NCI-H146 treated with DMSO at 0.1 percent for 48 hours (cell line): Measurements from ENCODE around the gene PROKR2.

Experiments
- DNase-seq: peaks from one replicate; lab custom pipeline; 2025; ENCODE audit not compliant: unreplicated experiment; lab: John Stamatoyannopoulos, UW

The PROKR2 gene

DNA sequence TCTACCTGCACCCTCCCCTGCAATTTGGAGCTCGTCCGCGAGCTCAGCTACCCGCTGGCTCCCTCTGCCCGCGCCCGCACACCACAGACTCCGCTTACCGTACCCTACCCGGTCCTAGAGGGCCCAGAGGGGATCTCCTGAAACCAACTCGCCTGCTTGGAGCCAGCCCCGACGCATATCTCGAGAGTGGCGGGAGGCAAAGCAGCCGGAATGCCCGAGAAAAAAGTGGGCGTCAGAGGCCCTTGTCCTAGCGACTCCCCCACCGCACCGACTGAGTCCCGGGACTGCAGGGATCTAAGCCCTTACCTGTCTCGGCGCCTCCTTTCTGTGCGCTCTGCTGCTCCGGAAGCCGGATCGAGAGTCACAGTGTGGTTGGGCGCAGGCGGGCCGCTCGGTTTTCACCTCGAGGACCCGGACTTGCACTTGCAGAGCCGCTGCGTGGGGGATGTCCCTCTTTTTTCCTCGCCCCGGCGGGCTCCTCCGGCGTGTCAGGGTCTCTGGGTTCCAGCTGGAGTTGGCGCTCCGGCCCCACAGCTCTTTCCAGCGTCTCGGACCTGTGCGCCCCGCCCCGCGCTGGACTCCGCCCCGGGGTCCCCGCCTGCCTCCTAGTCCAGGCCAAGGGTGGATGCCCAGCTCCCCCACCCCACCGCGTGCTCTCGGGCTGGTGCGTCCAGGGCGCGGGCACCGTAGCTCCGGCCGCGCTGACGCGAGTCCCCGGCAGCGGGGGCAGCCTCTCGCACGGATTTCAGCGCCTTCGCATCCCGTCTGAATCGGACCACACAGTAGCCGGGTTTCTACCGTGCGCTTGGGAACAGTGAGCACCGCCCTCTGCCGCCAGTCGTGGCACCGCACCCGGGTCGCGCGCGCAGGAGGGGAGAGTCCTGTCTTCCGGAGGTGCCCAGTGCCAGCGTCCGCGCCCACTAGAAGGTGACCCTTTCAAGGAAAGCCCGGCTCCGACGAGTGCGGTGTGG lies at the start of gene PROKR2:
PROKR2 (minus strand) TSS at position 767 of the 971 bp plus-strand sequence. CDS start 2,585 bp downstream, outside the sequence.
- no peak for DNase-seq

DNA sequence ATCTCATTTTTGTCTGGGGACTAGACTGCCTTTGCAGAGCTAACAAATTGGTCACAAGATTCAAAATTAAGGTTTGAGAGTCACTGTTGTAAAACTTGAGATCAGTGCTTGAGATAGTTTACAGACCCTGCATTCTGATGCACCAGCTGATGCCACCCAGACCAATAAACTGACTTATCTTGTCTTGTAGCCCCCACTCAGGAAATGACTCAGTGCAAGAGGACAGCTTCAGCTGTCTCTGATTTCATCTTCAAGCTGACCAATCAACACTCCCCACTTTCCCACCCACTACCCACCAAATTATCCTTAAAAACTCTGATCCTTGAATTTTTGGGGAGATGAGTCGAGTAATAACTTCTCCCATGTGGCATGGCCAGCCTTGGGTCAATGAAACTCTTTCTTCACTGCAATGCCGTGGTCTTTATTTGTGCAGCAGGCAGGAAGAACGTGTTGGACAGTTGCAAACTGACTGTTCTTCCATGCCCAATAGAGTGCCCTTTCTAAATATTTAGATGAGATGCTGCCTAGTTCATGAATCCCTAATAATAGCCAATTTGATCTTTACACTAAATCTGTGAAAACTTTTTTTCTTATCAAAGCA lies 48.3 kb upstream of the PROKR2 start:
- no peak for DNase-seq

DNA sequence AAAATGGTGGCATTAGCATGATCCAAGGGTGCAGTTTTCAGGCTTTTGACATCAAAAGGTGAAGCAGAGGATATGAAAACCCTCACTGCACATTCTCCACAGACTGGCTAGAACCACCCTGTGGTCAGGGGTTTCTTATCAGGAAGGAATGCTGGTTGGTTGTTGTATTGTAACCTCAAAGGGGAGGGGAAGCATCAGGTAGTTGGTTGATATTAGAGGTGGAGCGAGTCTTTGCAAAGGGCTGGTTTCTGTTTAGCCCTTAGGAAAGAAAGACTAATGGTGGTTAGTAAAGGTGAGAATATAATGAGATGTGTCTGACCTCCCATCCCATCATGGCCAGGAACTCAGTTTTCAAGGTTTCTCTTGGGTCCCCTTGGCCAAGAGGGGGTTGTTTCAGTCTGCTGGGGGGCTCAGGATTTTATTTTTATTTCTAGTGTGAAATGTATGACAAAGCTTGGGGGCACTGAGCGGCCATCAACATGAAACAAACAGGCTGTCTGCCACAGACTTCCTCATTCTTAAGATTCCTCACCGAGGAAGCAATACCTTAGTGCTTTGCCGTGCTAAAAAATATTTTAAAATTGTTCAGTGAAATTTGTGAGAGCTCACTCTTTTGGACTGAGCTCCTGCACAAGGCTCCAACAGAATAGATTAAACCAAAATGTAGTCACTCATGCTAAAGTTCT lies 47.5 kb upstream of the PROKR2 start:
- DNase-seq, result no peak

DNA sequence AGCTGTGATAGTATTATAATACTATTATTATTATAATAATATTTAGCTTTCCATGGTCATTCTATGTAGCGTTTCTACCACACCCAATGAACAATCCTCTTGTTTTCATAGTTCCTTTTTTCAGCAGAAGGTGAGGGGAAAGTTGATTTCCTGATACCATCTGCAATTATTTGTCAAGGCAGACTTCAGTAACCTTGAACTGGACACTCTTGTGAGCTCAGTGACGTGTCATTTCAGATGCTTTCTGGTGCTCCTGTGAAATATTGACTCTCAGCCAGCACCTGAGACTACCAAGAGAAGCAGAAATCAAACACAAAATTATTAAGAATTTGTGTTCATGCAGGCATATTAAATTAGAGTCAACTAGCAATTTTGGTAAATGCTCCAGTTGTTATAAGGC lies 46.0 kb upstream of the PROKR2 start:
- no peak for DNase-seq

DNA sequence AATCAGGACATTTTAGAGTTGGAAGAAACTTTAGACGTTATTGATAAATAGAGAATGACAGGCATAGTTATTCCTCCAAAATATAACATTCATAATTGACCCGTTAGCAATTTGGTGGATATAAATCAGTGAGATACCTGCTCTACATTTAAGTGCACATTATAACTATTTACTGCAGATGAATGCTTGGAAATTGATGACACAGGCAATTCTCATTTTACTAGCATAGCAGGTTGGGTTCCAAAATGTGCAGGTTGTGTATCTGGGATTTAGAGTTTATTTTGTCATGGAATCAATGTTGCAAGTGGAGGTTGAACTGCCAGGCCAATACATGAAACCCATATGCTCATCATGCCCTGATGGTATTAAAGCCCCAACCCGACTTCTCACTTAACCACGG lies 44.4 kb upstream of the PROKR2 start:
- DNase-seq, result no peak

DNA sequence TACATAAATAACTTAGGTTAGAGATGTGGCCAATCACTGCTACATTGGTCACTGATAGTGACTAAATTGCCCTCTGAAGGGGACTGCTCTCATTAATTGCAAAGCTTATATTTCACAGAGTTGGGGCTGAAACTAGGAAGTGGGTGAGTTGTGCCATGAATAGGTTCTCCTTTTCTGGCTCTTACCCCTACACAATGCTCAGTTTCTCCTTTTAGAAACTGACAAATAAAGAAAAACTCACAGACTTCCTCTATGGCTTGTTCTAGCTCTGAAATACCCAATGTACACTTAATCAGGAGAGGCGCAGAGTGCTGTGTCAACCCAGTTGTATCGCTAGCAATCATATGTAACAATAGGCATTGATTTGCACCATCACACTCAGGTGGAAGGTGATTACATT lies 41.2 kb upstream of the PROKR2 start:
- no peak for DNase-seq

DNA sequence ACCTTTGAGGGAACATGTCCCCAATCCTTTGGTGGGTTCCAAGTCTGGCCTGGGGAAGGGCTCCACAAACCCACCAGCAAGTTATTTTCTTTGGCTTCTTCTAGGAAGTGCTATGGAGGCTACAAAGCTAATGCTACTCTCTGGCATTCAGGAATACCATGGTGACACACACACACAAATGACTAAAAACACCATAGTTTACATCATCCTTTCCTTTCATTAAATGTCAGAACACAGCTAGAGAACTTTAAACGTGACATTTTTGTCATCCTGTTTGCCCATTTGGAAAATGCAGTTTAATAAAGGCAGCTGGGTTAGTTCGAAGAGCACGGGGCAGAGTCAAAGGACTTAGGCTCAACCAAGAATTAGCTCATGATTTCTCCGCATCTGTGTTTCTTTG lies 40.2 kb upstream of the PROKR2 start:
- no peak for DNase-seq

DNA sequence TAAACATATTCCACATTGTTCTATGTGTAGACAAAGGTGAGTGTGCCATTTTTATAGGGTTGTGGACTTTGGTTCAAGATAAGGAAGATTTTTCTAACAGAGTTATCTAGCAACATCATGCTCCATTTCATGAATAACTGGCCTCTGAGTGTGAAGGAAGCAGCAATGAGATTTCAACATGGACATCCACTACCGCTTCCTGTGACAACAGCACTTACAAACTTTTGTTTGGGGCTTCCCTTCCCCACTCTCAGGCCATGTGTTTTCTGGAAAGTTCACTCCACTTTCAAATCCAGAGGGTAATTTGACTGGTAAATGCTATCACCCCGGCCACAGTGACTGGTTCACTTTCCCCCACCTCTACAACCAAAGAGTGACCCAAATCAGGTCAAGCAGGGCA lies 38.1 kb upstream of the PROKR2 start:
- DNase-seq, result no peak

DNA sequence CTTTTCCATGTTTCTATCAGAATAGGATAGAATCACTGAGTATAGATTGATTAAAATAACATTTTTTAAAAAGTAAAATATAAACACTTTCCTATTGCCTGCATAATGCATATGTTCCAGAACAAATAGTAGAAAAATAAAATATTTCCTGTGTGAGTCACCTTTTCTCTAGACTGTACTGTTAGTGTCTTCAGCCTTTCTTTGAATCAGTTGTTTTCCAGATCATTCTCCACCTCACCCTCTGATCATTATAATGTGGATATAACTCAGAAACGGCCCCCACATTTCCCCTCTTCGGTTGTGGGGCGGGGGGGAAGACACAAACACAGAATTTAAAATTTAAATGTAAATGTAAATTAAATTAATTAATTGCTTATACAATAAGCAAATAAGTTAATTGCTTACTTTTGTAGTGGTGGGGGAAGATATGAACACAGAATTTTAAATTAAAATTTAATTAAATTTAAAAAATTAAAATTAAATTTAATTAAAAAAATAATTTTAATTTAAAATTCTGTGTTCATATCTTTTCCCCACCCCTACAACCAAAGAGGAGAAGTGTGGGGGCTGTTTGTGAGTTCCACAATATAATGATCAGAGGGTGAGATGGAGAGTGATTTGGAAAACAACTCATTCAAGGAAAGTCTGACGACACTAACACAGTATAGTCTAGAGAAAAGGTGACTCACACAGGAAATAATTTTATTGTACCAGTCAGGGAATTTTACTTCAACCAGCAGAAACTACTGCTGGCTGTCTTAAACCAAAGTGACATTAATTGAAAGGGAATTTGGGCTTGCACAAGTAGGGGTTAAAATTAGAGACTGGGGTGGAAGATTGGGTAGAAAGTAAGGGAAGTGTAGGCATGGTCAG lies 37.1 kb upstream of the PROKR2 start:
- no peak for DNase-seq

DNA sequence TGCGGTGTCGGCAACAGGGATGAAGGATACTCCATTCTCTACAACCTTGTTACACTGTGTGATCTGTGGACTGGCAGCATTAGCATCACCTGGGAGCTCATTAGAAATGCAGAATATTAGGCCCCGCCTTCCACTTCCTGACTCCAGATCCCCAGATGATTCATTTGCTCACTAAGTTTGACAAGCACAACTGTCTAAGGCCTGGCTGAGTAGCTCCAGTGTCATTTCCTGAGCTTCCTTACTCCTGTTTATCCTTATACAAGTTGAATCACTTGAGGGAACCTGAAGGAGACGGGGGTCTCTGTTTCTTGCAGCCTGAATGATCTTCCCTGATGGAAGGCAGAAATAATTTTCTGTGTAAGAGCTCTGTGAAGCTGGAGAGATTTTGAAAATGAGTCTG lies 32.7 kb upstream of the PROKR2 start:
- DNase-seq, result no peak

DNA sequence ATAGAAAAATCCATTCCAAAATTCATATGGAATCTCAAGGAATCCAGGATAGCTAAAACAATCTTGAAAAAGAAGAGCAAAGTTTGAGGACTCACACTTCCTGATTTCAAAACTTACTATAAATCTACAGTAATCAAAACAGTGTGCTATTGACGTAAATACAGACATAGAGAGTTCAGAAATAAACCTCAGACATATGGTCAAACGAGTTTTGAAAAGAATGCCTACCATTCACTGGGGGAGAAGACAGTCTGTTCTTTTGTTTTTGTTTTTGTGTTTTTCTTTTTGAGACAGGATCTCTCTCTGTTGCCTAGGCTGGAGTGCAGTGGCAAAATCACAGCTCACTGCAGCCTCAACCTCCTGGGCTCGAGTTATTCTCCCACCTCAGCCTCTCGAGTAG lies 25.3 kb upstream of the PROKR2 start:
- no peak for DNase-seq

DNA sequence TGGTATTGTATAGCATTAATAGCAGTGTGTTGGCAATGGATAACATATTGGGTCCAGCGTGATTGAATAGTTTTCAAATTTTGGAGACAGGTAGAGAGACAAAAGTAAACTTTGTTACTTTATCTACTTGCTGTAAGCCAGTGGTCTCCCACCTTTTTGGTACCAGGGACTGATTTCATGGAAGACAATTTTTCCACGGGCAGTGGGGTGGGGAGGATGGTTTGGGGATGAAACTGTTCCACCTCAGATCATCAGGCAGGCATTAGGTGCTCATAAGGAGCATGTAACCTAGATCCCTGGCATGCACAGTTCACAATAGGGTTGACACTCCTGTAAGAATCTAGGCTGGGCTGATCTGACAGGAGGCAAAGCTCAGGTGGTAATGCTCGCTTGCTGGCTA lies 14.6 kb upstream of the PROKR2 start:
- DNase-seq, result no peak

DNA sequence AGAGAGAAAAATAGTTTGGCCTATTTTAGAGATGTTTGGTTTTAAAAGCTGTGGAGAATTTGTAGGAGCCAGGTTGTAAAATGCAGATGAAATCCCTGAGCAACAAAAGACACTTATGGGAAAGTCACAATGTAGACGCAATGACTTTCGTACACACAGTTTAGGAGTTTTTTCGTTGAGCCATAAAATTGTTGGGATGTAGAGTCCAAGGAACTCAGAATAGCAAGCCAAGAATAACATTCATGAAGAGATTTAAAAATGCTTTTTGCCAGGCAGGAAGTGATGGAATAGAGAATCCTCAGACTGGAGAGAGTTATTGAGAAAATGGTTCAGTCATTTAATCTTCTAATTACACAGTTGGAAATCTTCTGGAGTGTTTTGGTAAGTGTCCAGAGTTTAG lies 11.5 kb upstream of the PROKR2 start:
- DNase-seq, result no peak

DNA sequence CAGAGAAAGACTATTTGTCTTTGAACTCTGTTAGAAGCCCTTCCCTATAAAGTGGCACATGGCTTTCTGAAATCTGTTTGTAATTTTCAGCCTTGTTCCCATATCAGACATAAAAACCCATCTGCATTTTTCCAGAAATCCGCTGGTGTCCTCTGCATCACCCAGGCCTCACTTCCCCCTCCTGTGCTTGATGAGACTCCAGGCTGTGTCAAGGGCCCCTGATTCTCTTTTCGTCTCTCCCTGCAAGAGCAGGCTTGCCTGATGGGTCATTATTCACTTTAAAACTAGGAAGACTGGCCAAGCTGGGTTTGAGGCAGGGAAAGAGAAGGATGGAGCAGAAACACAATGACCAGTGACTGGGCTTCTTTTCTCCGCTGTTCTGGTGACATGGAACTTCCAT lies 10.6 kb upstream of the PROKR2 start:
- DNase-seq, result no peak

DNA sequence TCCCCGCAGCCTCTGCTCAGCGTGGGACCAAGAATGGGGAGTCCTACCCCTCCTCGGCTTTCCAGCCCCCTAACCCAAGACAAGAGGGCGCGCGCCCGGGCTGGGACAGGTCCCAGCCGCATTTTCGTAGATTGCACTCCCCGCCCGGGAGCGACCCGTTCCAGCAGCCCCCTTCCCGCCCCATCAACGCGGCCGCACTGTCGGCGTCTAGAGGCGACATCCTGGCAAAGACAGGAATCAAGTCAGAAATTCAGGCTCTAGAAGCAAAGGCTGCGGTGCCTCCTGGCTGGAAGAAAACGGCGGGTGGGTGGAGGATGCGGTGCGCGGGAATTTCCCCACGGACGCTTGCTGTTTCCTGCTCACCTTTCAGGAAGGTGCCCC lies 957 bp downstream of the PROKR2 start:
- no peak for DNase-seq

DNA sequence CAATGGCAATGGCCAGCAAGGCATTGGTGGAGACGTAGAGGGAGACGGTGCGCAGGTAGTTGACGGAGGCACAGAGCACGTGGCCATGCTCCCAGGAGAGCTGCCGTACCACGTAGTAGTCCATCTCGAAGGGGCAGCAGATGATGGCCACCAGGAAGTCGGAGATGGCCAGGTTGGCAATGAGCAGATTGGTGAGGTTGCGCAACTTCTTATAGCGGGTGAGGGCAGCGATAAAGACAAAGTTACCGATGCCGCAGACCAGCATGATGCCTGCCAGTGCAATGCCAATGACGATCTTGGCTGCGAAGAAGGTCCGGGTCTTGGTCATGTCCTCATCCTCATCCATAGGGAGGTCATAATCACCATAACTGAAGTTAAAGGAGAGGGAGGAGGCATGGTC lies 2.8 kb downstream of the PROKR2 start:
- DNase-seq, result no peak

DNA sequence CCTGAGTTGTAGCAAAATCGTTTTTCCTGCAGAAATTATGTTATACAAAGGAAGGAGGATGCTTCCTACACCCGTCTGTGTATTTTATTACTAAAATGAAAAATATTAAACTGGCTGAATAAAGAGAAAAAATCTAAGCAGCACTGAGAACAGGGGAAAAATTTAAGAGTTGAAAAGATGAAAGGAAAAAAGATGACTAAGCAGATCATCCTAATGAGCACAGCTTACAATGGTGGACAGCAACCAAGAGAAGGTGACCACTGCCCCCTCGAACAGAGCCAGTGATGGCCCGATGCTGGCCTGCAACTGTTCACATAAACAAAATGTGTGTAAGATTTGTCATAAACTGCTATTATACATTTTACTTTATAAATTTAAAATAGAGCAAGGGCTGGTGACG lies 4.2 kb downstream of the PROKR2 start:
- no peak for DNase-seq

DNA sequence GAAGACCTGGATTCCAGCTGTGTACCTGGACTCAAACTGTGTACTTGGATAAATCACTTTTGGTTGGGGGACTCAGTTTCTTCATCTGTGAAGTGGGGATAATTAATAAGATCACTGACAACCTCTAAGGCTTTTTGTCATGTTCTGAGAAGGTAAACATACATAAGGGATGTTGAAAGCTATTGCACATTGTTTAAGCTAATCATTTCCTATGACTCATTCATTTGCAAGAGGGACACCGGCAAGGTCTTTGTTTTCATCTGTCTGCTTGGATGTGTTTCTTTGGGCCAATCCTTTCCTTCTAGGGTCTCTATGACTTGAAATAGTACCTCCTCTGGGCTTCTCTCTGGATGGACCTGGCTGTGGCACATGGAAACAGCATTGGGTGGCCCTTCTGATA lies 6.8 kb downstream of the PROKR2 start:
- no peak for DNase-seq

DNA sequence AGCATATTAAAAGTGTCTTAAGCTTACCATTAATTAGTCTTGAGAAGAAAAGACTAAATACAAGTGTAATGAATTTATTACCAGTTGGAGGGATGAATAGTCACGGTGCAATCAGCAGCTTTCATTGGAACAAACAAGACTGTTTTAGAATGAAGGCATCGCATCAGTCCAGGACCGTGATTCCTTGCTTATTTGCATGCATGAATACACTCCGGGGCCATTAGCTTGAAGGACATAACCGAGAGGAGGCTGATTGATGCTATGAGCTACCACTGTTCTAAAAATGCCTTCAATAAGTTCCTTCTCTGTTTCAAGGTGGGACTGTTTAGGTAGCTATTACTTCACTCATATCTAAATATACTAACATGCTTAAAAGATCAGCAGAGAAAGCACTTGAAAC lies 17.9 kb downstream of the PROKR2 start:
- no peak for DNase-seq

DNA sequence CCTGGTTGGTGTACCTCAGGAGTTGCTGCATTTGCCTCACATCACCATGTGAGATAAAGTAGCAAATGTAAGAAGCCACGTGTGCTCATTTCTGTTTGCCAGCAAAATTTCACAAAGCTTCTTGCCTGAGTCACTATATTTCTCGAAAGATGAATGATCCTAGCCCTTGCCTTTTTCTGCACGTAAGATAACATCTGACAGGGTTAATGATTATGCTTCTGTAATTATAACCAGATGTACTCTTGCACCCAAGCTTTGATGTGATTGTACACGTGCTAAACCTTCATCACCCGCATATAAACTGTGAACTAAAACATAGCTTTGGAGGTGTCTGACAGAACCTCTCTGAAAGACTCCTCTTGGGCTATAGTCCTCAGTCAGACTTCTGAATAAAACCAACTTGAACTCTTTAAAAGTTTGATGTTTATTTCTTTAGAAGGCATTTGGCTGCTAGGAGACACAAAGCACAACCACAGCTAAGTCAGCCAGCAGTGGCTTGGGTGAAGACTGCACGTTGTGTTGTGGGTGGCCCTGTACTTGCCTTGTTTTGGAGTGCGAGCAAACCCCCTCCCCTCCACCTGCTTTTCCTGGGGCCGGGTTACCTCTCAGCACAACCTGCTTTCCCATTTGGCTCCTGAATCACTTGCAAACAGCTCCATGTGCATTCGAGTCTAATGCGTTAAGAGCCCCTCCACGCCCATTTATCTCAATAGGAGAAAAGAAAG lies 19.3 kb downstream of the PROKR2 start:
- no peak for DNase-seq
